GM12878 (cell line): ENCODE data around the gene WFS1. TPM values are rescaled to one million over a fixed set of nuclear protein-coding genes. Genes with fewer than 3 reads are reported as not detected.

ENCODE experiments used
- ATAC-seq: fragments of 200-7000 bp; cut with Tn5 transposase; 3 replicates; pipeline ENCODE4 v1.9.1; 2020; ENCODE audit warnings: mild to moderate bottlenecking, moderate library complexity
- BruUV-seq: library from RNA; stranded (reverse); fragments of 400-500 nt; replicated peaks from 2 replicates; lab custom pipeline; 2021; lab: Mats Ljungman, UMichigan
- CTCF ChIA-PET: fragments of 300-600 bp; sonication (Branson Sonifier 250); formaldehyde crosslinking; extraction: SDS; loops from one replicate; lab custom pipeline; 2021; ENCODE audit warnings: inconsistent platforms; lab: Yijun Ruan, JAX
- POLR2A ChIA-PET: fragments of 350-600 bp; formaldehyde crosslinking; extraction: SDS; loops from one replicate; lab custom pipeline; 2021; ENCODE audit warnings: inconsistent platforms; lab: Charles Lee
- RAD21 ChIA-PET: fragments of 300-600 bp; sonication (Branson Sonifier 250); formaldehyde crosslinking; loops from one replicate; lab custom pipeline; 2023; ENCODE audit warnings: antibody characterized with exemption; ENCODE audit not compliant: unreplicated experiment; lab: Charles Lee
- SMC1A ChIA-PET: fragments of 300-600 bp; sonication (Branson Sonifier 250); formaldehyde crosslinking; loops from one replicate; lab custom pipeline; 2023; ENCODE audit not compliant: unreplicated experiment, uncharacterized antibody; lab: Charles Lee
- DNase-seq: peaks from one replicate; pipeline ENCODE4 v3.0.0-alpha.2; 2011; ENCODE audit warnings: low read depth, low spot score
- FAIRE-seq: peaks from 3 replicates; lab custom pipeline; 2011; peaks lifted over from hg19 to GRCh38; lab: Jason Lieb, UNC
- H2AFZ ChIP-seq: 2 replicates; pipeline ENCODE4 v1.6.0; 2011; ENCODE audit warnings: low read depth, low read length, control low read depth; ENCODE audit not compliant: control insufficient read depth
- H3K27ac ChIP-seq: 2 replicates; pipeline ENCODE4 v1.5.1; 2011; ENCODE audit warnings: control low read depth; ENCODE audit not compliant: control insufficient read depth, insufficient read depth
- H3K27me3 ChIP-seq, 2 experiments: replicated peaks in 1 of 2; 2 replicates each; pipeline versions ENCODE4 v1.6.0 to v1.6.1; 2011; ENCODE audit warnings: low read length in 1 of 2; ENCODE audit not compliant: control insufficient read depth in 2 of 2, insufficient read depth in 2 of 2
- H3K36me3 ChIP-seq, 2 experiments: 2 replicates each; pipeline ENCODE4 v1.5.1; 2011; ENCODE audit warnings: low read length in 1 of 2; ENCODE audit not compliant: control insufficient read depth in 2 of 2, insufficient read depth in 2 of 2
- H3K4me1 ChIP-seq: 2 replicates; pipeline ENCODE4 v1.6.1; 2011; ENCODE audit warnings: mild to moderate bottlenecking, low read length, moderate library complexity, mixed read lengths; ENCODE audit not compliant: control insufficient read depth, insufficient read depth
- H3K4me2 ChIP-seq: 2 replicates; pipeline ENCODE4 v1.6.0; 2011; ENCODE audit warnings: control low read depth; ENCODE audit not compliant: control insufficient read depth, insufficient read depth
- H3K4me3 ChIP-seq: fragments of 200-600 bp; sonication (generic); 2 replicates; pipeline ENCODE4 v1.5.1; 2016
- H3K79me2 ChIP-seq: 2 replicates; pipeline ENCODE4 v1.6.0; 2011; ENCODE audit warnings: low read length; ENCODE audit not compliant: control insufficient read depth, insufficient read depth
- H3K9ac ChIP-seq: 2 replicates; pipeline ENCODE4 v1.8.0; 2011; ENCODE audit warnings: low read length, control low read depth, mixed read lengths; ENCODE audit not compliant: control insufficient read depth, insufficient read depth
- H3K9me3 ChIP-seq: replicated peaks from 3 replicates; pipeline ENCODE4 v1.5.1; 2011; ENCODE audit warnings: mild to moderate bottlenecking, low read length; ENCODE audit not compliant: control insufficient read depth, insufficient read depth
- H4K20me1 ChIP-seq: 2 replicates; pipeline ENCODE4 v1.6.0; 2011; ENCODE audit not compliant: control insufficient read depth, insufficient read depth
- SPI1 ChIP-seq: IDR thresholded peaks from 2 replicates; pipeline ENCODE4 v1.6.1; 2011; ENCODE audit warnings: low read depth, mild to moderate bottlenecking, low read length, moderate library complexity, borderline replicate concordance; ENCODE audit not compliant: insufficient read depth
- whole genome bisulfite sequencing: methylation state at CpG from one replicate; pipeline ENCODE4 v1.1.6; 2016; ENCODE audit warnings: low lambda C conversion rate; ENCODE audit not compliant: insufficient replicate concordance, insufficient coverage; ENCODE audit errors: missing lambda C conversion rate; 5-methylcytosine and 5-hydroxymethylcytosine counted together
- in situ Hi-C: fragments of 300-500 bp; cut with MboI; formaldehyde crosslinking; loops from 9 replicates; pipeline ENCODE4 v1.14.3; 2018; ENCODE audit warnings: mixed read lengths
- intact Hi-C: fragments of 100-400 bp; cut with micrococcal nuclease; formaldehyde crosslinking; loops from one replicate; pipeline ENCODE4 v1.14.2; 2022; ENCODE audit not compliant: unreplicated experiment
- polyA plus RNA-seq, 11 experiments: library from polyadenylated mRNA; depleted of rRNA in 4 of 11; unstranded in 6 of 11; stranded (reverse) in 5 of 11; fragments of >200 nt; fragmentation: Nextera tagmentation in 4 of 11; fragmentation: Illumina TruSeq in 1 of 11; extraction: Ambion mirVana in 4 of 11; extraction: Trizol in 1 of 11; gene quantifications; 1 replicate in 1 of 11; 2 replicates in 10 of 11; pipeline versions ENCODE4 v1.2.1 to v1.2.3, GENCODE V29; 2011 to 2016; ENCODE audit warnings: inconsistent platforms in 2 of 11, missing spikeins in 2 of 11, low read depth in 1 of 11
- total RNA-seq, 4 experiments: library from RNA; depleted of rRNA in 3 of 4; stranded (reverse); fragments of >200 nt in 3 of 4; fragmentation: Illumina TruSeq in 1 of 4; extraction: Trizol in 1 of 4; gene quantifications; 2 replicates each; pipeline versions ENCODE4 v1.2.1 to v1.2.3, GENCODE V29; 2013 to 2021
- TF ChIP-seq, protein P1 (sequence below): fragments of 450-650 bp; IDR thresholded peaks from 2 replicates; pipeline ENCODE4 v1.6.1; 2017; ENCODE audit warnings: low read depth, mild to moderate bottlenecking, moderate library complexity

Gene WFS1
- total and polyA plus RNA-seq, 10 of the 15 experiments (the other 5 are each of a cell fraction or from before 2014, with no cell fraction given), result 0.31 to 4.7 (median 2.0) TPM

DNA sequence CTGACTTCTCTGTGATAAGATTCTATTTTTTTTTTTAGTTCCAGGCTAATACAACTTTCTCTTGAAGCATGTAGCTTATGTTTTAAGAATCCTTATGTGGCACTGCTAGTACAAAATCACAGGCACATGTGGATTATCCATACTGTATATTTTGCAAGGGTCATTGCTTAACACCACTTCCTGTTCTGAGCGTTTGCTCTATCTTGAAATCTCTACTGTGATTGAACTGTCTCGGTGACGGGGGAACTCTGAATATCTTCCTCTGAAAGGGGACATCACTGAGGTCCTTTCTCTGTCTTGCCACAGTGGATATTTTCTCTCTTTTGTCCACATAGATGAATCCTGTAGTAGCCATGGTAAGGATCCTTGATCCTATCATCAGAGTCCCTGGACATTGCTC is 2.1 kb upstream of the WFS1 start:
- Histone ChIP-seq H3K79me2 (no peaks in the 10 kb centered on the region), H3K27ac (no peak overlapping the region), H3K4me2 (no peak overlapping the region), H4K20me1 (no peaks in the 10 kb centered on the region), H3K4me1 (peaks cover 16% of the 10 kb centered on the region), H2AFZ (peak overlapping the region; percentile 42), H3K9ac (no peak overlapping the region), H3K36me3 (no peaks in the 10 kb centered on the region), H3K9me3 (no peaks in the 10 kb centered on the region)
- FAIRE-seq, result peak; percentile 54
- BruUV-seq, result no TSS peak
- DNase-seq, result no peak
- in situ Hi-C loops, result no loop called here
- intact Hi-C loops, result no loop called here
- ATAC-seq, result no peak
- RAD21 ChIA-PET, result interaction anchor here (1.3 to 1.8 kb wide), 4 partner anchors 11 to 60 kb away, joined by 3 to 6 read pairs (median 4); no protein-coding TSS in a partner anchor
- SMC1A ChIA-PET, result interaction anchor here (1.0 to 9.1 kb wide), 5 partner anchors 16 to 133 kb away, joined by 3 to 96 read pairs (median 4); no protein-coding TSS in a partner anchor
- WGBS, result 17% methylated on average over 3 of the region's 3 CpGs
- POLR2A ChIA-PET, result no interaction called here
- TF ChIP-seq, protein P1, sequence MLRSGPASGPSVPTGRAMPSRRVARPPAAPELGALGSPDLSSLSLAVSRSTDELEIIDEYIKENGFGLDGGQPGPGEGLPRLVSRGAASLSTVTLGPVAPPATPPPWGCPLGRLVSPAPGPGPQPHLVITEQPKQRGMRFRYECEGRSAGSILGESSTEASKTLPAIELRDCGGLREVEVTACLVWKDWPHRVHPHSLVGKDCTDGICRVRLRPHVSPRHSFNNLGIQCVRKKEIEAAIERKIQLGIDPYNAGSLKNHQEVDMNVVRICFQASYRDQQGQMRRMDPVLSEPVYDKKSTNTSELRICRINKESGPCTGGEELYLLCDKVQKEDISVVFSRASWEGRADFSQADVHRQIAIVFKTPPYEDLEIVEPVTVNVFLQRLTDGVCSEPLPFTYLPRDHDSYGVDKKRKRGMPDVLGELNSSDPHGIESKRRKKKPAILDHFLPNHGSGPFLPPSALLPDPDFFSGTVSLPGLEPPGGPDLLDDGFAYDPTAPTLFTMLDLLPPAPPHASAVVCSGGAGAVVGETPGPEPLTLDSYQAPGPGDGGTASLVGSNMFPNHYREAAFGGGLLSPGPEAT, result no peak
- peak; percentile 49; the same call in 1 of the 2 replicates for TF ChIP-seq SPI1
- TF ChIP-seq, all 136 proteins: peak for 1
- H3K4me3 ChIP-seq, result no peak overlapping the region
- CTCF ChIA-PET, result interaction anchor here (0.6 to 15.8 kb wide), 6 partner anchors 12 to 1649 kb away, joined by 3 to 419 read pairs (median 4); no protein-coding TSS in a partner anchor
- no peaks in the 10 kb centered on the region for H3K27me3 ChIP-seq
